ENCODE results near the gene ZNF492. TPM values are rescaled to one million over a fixed set of nuclear protein-coding genes. Genes with fewer than 3 reads are reported as not detected.
"Not testable (repeated sequence)": the region's sequence is repeated elsewhere in the genome, so short reads cannot be mapped to it uniquely, and the experiment has no call there.

Gene ZNF492
- total RNA-seq, 1 donor from 2014 or later = 0.62 TPM

DNA sequence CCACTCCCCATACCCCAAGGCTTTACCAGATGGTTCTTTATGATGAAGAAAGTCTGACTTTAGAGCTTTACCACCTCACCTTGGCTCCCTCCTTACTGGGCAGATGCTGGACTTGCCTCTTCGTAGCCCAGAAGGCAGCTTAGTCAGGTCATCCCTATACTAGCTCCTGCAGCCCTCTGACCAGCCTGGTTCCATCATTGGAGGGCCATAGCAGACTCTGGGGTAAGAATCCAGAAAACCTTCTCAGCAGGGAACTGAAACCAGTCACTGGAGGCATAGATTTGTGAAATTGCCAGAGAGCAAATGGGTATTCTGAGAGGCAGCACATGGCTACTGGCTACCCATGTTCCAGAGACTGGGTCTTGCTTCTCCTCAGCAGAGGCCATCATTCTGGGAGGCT, 21.8 kb upstream of the ZNF492 start:
- ATAC-seq = no peak

DNA sequence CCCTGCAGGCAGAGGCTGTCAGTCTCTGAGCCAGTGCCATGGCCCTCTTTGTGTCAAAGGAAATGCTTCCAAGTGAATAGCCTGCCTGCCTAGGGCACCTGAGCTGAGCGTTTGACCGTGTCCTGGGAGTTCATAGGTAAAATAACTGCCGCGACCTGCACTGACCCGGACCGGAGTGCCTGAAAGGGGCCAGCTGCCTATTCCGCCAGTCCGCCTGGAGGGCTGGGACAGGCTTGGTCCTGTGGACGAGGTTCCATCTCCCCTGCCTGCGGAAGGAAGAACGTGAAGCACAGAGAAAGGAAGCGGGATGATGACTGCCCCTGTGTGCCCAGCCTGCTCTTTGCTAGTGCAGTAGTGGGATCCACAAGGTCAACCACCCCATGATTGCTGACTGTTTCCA, 17.5 kb upstream of the ZNF492 start:
- intact Hi-C loops (cut with DNase I) = no loop called here
- ATAC-seq (no peak), DNase-seq (ENCODE audit: low spot score) (no peak)

More for the DNA sequence above, 21.8 kb upstream of the ZNF492 start:
- no peak for DNase-seq (ENCODE audit: low spot score)
- intact Hi-C loops (cut with DNase I) = no loop called here

DNA sequence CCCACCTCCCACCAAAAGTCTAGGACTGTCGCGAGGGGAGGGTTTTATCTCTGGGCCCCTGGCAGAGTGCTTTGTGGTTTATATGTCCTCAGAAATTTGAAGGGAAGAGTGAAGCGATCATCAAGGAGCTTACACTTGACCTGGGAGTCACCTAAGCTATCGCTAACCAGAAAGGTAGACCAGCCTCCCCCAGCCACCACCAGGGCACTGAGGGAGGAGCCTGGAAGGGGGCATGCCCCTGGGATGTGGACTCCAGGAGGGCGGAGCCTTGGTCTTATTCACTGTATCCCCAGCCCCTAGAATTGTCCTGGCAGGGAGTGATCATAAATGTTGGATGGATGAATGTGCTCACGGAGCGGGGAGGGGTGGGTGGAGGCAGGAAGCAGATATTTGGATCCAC, 16.9 kb upstream of the ZNF492 start:
- DNase-seq (ENCODE audit: low spot score); ATAC-seq; intact Hi-C loops (cut with DNase I): not testable (repeated sequence)

DNA sequence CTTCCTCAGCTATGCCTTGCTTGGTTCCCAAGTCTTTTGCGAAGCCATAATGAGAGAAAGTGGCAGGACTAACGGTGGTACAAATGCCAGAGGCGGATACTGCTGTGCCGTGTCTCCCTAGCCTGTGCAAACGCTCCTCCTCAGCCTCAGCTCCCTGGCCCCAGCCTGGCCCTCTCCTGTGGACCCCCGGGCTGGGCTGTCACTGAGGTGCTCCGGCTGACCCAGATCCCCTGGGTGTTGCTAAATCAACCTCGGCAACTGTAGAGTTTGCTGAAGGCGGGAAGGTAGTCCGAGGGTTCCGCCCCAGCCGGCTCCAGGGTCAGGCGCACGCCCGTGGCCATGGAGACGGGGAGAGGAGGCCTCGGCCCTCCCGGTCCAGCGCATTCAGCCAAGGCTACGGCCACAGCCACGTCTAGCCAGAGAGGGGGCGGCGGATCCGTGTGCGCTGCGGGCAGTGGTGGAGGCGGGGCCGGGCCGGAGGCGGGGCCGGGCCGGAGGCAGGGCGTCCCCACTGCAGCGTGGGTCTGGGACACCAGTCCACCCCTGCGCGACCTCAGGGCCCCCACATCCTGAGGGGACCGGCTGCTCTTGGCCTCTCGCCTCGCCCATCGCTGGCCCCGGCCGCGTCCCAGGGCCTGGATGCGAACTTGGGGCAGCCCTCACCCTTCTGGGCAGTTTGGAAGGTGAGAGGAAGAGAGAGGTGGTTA, 16.4 kb upstream of the ZNF492 start:
- ATAC-seq = peak; percentile 72
- intact Hi-C loops (cut with DNase I) = no loop called here
- no peak for DNase-seq (ENCODE audit: low spot score)

DNA sequence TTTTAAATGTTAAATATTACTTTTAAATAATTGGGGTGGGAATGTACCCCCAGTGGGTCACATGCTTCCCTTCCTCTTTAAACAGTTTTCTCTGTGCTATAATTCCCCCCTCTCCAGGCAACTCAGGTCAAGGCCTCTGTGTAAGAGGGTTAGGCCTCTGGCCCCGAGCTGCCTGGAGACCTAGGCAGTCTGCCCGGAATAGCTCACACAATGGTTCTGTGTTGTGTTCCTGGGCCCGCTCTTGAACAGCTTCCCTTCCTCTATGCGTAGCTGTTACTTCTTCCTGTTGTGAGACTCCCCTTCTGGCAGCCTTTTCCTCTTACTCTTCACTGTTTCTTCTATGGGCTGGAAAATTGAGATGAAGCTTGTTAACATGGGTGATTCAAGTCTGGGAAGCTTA, 14.8 kb upstream of the ZNF492 start:
- no peak for DNase-seq (ENCODE audit: low spot score)
- intact Hi-C loops (cut with DNase I) = no loop called here
- peak; percentile 87 for ATAC-seq

DNA sequence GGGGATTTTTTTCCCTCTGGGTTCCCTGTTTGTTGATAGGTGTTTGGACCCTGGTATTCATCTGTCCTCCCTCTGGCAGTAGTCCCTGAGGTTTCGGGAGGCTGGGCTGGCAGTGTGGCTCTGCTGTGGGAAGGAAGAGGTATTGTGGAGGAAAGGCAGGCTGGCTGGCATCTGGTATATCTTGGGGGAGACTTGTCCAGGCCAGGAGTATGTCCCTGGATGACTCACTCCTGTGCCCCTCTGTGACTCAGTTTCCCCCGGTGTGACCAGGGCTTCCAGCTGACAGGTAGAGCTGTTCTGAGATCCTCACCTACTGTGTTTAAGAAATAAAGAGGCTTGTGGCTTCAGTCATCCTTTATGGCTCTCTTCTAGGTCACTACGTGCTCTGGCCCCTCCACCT, 14.2 kb upstream of the ZNF492 start:
- intact Hi-C loops (cut with DNase I) = no loop called here
- DNase-seq (ENCODE audit: low spot score) = no peak
- no peak for ATAC-seq

DNA sequence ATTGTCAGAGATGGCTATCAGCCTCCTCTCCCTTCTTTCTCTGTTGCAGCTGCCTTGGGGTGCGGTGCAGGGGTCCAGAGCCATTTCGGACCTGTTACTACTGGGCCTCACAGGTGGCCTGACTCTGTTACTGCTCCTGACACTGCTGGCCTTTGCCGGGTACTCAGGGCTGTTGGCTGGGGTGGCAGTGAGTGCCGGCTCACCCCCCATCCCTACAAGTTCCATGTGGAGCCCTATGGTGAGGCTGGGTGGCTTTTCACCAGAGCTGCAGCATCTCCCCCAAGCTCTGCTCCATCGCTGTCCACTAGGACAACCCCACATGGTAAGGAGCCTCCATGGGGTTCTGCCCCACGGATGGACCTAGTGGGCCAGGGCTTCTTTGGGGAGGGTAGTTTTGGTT, 13.7 kb upstream of the ZNF492 start:
- no peak for DNase-seq (ENCODE audit: low spot score)
- intact Hi-C loops (cut with DNase I) = no loop called here
- no peak for ATAC-seq

DNA sequence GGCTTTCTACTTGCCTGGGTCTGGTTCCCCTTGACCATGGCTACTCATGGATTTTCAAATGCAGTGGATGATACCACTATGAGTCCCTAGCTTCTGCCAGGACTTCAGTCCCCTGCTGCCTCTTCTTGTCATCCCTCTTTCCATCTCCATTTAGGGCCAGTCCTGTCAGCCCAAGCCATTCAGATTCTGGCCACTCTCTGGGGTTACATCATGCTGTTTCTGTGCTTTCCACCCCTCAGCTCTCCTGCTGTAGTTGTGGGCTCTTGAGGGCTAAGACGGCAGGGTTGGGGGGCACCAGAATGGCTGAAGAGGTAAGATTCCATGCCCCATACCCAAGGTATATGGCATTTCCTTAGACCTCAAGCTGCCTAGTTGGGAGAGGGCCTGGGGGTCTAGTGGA, 13.2 kb upstream of the ZNF492 start:
- no peak for ATAC-seq

DNA sequence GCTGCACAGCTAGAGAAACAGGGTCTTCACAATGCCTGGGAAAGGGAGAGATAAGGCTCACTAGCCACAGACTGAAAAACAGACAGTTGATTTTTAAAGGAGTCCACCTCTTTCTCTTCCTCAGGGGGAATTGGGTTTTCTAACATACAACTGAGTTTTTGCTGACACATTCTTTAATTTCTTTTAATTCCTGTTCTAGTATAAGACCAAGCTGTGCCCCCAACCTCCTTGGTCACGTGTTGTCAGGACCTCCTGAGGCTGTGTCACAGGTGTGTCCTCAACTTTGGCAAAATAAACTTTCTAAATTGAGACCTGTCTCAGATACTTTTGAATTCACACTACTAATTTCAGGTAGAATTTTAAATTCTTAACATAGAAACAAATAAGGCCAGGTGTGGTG, 12.1 kb upstream of the ZNF492 start:
- intact Hi-C loops (cut with DNase I) = no loop called here
- DNase-seq (ENCODE audit: low spot score) = no peak
- ATAC-seq = no peak

More for the DNA sequence above, 13.2 kb upstream of the ZNF492 start:
- no peak for DNase-seq (ENCODE audit: low spot score)
- intact Hi-C loops (cut with DNase I) = no loop called here

DNA sequence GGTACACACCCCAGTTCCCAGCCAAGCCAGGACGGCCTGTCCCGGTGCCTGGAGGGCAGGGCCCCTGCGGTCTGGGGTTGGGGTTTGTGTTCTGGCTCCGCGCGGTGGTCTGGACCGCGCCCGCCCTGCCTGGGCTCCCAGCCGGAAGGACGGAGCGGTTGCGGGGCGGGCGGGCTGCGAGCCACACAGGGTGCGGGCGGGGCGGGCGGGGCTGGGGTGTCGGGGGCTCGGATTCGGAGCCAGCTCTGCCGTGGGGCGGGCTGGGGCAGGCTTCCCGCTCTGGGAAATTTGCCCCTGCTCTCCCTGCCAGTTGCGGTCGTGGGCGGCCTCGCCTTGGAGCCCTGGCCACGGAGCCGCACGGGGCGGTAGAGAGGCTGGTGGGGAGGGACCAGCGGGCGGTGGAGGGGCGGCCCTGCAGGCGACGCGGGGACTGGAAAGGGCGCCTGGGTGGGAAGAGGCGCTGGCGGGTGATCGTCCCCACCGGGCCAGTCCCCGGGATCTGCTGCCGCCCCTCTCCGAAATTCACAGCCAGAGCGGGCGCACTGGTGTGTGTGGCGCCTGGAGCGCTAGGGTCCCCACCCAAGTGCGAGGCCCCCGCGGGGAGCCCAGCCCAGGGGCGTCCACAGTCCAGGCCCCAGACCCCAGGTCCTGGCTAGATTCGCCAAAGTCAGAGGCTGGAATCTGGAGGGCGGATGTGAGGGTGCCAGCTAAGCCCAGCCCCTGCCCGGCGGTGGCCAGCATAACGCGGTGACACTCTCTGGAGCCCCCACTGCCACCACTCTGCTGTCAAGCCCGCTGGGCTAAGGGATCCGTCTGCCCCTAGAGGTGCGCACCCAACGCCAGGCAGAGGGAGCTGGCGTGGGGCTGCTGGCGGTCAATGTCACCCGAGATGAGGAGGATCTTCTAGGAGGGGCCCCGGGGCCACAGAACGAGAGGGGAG, 11.0 kb upstream of the ZNF492 start:
- ATAC-seq (peak; percentile 84), DNase-seq (ENCODE audit: low spot score) (no peak)
- intact Hi-C loops (cut with DNase I) = no loop called here

DNA sequence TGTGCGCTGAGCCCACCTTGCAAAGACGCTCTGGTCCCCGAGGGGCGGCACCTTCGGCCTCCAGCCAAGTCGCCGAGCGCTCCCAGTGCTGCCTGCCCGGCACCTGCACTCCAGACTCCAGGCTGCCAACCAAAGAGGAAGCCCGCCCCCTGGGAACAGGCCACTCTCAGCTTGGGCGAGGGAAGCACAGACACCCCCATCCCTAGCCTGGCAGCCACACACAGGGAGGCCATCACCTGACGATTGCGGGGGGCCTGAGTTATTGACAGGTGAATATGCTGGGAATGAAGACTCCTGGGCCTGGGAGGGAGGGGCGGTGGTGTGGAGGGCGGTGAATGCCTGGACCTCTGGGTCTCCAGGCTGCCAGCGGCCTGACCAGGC, 10.3 kb upstream of the ZNF492 start:
- intact Hi-C loops (cut with DNase I) = no loop called here
- DNase-seq (ENCODE audit: low spot score) (no peak), ATAC-seq (no peak)

DNA sequence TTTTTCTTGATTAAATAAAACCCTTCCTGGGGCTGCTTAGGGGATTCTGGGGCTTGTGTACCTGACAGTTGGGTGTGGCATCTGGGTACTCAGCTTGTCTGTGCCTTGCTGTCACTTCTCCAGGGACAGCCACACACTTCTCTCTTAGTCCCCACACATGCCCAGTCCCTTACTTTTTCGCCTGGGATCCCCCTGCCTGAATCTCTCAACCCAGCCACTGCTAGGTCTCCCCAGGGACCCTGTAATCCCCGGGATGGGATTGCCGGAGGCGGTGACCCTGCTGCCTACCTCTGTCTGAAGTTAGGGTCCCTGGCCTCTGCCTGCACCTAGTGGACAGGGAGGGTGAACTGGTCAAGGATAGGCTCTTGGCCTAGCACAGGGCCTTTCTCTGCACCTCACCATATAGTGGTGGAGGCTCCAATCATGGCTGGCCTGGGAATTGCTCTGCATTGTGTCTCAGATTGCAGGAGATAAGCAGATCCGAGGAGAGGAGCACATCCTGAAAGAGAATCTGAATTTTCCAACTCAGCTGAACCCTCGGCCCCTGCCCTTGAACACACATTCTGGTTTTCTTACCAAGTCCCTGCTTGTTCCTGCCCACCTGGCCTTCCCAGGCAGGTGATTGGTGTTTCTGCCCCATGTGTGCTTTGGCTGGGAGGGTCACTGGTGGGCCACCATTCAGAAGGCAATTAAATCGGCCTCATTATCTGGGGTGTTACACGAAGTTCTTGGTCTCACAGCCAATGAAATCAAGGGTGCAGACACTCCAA, 8.7 kb upstream of the ZNF492 start:
- DNase-seq (ENCODE audit: low spot score) (no peak), ATAC-seq (no peak)
- intact Hi-C loops (cut with DNase I) = no loop called here

DNA sequence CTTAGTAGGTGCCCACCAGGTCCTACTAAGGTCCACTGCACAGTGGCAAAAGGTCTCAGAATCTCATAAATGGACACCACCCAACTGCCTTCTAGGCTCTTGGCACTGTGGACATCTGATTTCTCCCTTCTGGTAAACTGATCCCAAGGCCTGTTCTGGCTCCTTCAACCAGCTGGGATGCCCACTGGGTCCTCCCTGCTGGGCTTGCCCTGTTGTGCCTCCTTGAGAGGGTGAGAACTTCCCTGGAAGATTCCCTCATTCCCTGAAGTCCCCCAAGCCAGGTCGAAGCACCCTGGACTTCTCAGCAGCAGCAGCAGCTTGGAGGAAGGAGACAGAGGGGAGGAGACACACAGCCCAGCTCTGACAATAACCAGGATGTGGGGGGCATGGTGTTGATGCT, 6.6 kb upstream of the ZNF492 start:
- intact Hi-C loops (cut with DNase I) = no loop called here
- DNase-seq (ENCODE audit: low spot score) (no peak), ATAC-seq (no peak)

DNA sequence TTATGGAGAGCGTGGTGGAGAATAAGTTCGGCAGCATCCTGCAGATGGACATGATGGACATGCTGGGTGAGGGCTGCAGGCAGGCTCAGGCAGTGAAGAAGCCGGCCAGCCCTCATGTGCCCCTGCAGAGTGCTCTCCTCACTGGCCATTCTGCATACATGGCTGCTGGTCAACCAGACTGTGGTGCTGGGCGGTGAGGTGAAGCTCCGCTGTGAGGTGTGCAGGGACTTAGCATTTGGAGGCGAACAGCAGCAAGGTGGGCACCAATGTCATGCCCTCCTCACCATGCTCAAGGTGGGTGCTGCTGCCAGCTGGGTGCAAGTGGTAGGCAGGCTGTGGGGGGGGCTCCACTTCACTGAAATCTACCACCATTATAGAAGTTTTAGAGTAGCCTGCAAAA, 5.7 kb upstream of the ZNF492 start:
- intact Hi-C loops (cut with DNase I) = no loop called here
- ATAC-seq = no peak
- DNase-seq (ENCODE audit: low spot score) = no peak

DNA sequence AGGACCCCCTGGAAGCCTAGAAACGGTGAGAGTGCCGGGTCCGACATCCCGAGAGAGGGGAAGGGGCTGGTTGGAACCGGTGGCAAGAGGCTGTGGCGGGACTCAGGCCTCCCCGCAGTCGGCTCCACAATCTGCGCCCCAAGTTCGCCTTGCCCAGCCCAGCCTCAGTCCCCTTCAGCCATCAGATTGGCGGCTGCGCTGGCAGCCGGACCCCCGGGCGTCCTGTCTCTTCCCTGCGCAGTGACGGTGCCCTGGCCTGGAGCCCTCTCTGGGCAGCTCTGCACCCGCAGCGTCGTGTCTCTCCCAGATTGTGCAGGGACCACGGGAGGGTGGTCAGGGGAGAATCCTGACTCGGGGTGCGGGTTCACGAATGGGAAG, 315 bp downstream of the ZNF492 start:
- ATAC-seq (peak; percentile 47), DNase-seq (ENCODE audit: low spot score) (no peak)
- intact Hi-C loops (cut with DNase I) = no loop called here

DNA sequence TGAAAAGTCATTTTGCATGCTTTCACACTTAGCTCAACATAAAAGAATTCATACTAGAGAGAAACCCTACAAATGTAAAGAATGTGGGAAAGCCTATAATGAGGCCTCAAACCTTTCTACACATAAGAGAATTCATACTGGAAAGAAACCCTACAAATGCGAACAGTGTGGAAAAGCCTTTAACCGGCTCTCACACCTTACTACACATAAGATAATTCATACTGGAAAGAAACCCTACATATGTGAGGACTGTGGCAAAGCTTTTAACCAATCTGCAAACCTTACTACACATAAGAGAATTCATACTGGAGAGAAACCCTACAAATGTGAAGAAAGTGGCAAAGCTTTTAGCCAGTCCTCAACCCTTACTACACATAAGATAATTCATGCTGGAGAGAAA, 51.4 kb downstream of the ZNF492 start:
- ATAC-seq; intact Hi-C loops (cut with DNase I); DNase-seq (ENCODE audit: low spot score): not testable (repeated sequence)

DNA sequence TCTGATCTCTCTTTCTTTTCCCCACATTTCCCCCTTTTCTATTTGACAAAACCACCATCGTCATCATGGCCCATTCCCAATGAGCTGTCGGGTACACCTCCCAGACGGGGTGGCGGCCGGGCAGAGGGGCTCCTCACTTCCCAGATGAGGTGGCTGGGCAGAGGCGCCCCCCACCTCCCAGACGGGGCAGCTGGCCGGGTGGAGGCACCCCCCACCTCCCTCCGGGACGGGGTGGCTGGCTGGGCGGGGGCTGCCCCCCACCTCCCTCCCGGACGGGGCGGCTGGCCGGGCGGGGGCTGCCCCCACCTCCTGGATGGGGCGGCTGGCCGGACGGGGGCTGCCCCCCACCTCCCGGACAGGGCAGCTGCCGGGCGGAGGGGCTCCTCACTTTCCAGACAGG, 68.5 kb downstream of the ZNF492 start:
- intact Hi-C loops (cut with DNase I); DNase-seq (ENCODE audit: low spot score); ATAC-seq: not testable (repeated sequence)

DNA sequence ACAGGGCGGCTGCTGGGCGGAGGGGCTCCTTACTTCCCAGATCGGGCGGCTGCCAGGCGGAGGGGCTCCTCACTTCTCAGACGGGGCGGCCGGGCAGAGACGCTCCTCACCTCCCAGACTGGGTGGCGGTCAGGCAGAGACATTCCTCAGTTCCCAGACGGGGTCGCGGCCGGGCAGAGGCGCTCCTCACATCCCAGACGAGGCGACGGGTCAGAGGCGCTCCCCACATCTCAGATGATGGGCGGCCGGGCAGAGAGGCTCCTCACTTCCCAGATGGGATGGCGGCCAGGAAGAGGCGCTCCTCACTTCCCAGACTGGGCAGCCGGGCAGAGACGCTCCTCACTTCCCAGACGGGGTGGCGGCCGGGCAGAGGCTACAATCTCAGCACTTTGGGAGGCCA, 69.0 kb downstream of the ZNF492 start:
- intact Hi-C loops (cut with DNase I); DNase-seq (ENCODE audit: low spot score); ATAC-seq: not testable (repeated sequence)

DNA sequence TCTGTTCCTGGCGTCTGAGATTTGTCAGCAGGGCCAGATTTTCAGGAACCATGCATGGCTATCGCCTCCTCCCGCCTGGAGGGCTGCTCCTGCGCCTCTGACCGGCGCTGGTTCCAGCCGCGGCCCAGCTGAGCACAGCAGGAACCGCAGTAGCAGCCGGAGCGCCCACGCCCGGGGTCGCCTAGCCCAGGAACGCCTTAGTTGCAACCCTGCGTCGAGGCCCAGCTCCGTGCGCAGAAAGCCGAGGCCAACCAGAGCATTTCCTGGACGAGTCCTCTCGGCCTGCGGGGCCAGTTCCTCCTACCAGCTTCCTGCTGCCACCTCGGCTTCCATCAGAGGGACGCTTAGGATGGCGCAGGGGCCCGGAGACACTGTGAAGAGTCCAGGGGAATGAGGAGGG, 74.9 kb downstream of the ZNF492 start:
- intact Hi-C loops (cut with DNase I) = no loop called here
- ATAC-seq (no peak), DNase-seq (ENCODE audit: low spot score) (no peak)
